ENCODE results near the gene SKI. TPM values are rescaled to one million over a fixed set of nuclear protein-coding genes. Genes with fewer than 3 reads are reported as not detected.
"Not testable (repeated sequence)": the region's sequence is repeated elsewhere in the genome, so short reads cannot be mapped to it uniquely, and the experiment has no call there.

SKI gene
- polyA plus RNA-seq, 3 donors = 0.20 to 6.6 (median 0.25) TPM

DNA sequence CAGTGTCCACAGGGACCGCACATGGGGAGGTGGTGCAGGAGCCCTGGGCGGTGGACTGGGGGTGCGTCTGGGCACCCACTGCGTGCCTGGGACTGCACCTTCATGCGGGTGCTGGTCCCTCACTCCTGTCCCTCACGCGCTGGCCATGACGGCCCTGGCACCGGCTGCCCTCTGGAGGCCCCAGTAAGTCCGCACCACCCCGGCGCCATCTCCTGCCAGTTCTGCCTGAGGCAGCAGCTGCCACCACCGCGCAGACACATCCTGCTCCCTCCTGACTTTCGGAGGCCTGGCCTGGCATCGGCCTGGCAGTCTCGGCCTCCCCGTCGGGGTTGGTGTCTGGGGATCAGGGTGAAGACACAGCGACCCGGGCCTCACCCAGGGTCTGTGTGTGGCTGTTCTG is 98.4 kb downstream of the SKI start:
- H2AFZ ChIP-seq (ENCODE audit: insufficient read depth, low read depth, low read length, poor library complexity, severe bottlenecking) = no peak overlapping the region
- H3K36me3 Mint-ChIP-seq = peaks cover 0 to 3% of the 10 kb centered on the region in 2 donors
- H3K27me3 ChIP-seq (ENCODE audit: control insufficient read depth in 2 of 2, insufficient read depth in 2 of 2, low read length in 2 of 2) = peaks cover 0 to 10% of the 10 kb centered on the region in 2 donors
- H3K4me1 ChIP-seq (ENCODE audit: control insufficient read depth in 1 of 2, insufficient read depth in 2 of 2, low read length in 2 of 2) = no peaks in the 10 kb centered on the region
- H3K4me1 Mint-ChIP-seq = no peaks in the 10 kb centered on the region
- no peak for DNase-seq
- TF ChIP-seq CTCF (IDR thresholded peaks at IDR 0.05) = no peak
- no peak overlapping the region for H3K27ac Mint-ChIP-seq
- peaks cover 6 to 16% (median 10%) of the 10 kb centered on the region in 7 donors for H3K9me3 Mint-ChIP-seq
- no peak overlapping the region for H3K4me3 ChIP-seq (replicated peaks in 1 of 3; ENCODE audit: low read depth in 2 of 3, low read length in 3 of 3)
- intact Hi-C loops (cut with micrococcal nuclease) = loop anchor here in 1 of 2 donors (5.0 kb wide), 1 partner anchor 46 kb away; no protein-coding TSS in a partner anchor
- H3K27ac ChIP-seq (ENCODE audit: low read depth in 1 of 2, low read length in 2 of 2) = no peak overlapping the region
- WGBS (ENCODE audit: insufficient coverage) = 91% methylated on average over 21 of the region's 21 CpGs
- no peaks in the 10 kb centered on the region for H4K20me1 ChIP-seq (ENCODE audit: insufficient read depth, low read length)
- no peak overlapping the region for H3K9ac ChIP-seq (ENCODE audit: insufficient read depth, low read length, poor library complexity, severe bottlenecking)
- H3K9me3 ChIP-seq (replicated peaks in 1 of 2; ENCODE audit: control insufficient read depth in 1 of 2, insufficient read depth in 1 of 2, low read length in 2 of 2) = peaks cover 9 to 17% of the 10 kb centered on the region in 2 donors
- peaks cover 8 to 18% (median 18%) of the 10 kb centered on the region in 3 donors for H3K27me3 Mint-ChIP-seq (ENCODE audit: low read depth in 3 of 3)
- H3K79me2 ChIP-seq (ENCODE audit: insufficient read depth, low read length) = no peaks in the 10 kb centered on the region
- H3K36me3 ChIP-seq (replicated peaks in 1 of 2; ENCODE audit: control insufficient read depth in 1 of 2, insufficient read depth in 2 of 2, low read length in 2 of 2) = no peaks in the 10 kb centered on the region
- no peak overlapping the region for H3K4me3 Mint-ChIP-seq
- H3K4me2 ChIP-seq (replicated peaks; ENCODE audit: extremely low read depth, low read length, poor library complexity, severe bottlenecking) = no peak overlapping the region

- not testable (repeated sequence) for H3K4me3 Mint-ChIP-seq
Measured at GRCh38 chr1:2327162-2327561, 99.0 kb downstream of the SKI start.

More at GRCh38 chr1:2327162-2327561, 99.0 kb downstream of the SKI start:
- H3K36me3 ChIP-seq (replicated peaks in 1 of 2; ENCODE audit: control insufficient read depth in 1 of 2, insufficient read depth in 2 of 2, low read length in 2 of 2); H3K36me3 Mint-ChIP-seq; H3K27ac ChIP-seq (ENCODE audit: low read depth in 1 of 2, low read length in 2 of 2); H3K27me3 ChIP-seq (ENCODE audit: control insufficient read depth in 2 of 2, insufficient read depth in 2 of 2, low read length in 2 of 2); H3K4me1 ChIP-seq (ENCODE audit: control insufficient read depth in 1 of 2, insufficient read depth in 2 of 2, low read length in 2 of 2); H3K4me2 ChIP-seq (replicated peaks; ENCODE audit: extremely low read depth, low read length, poor library complexity, severe bottlenecking); H3K9ac ChIP-seq (ENCODE audit: insufficient read depth, low read length, poor library complexity, severe bottlenecking); H3K79me2 ChIP-seq (ENCODE audit: insufficient read depth, low read length); H4K20me1 ChIP-seq (ENCODE audit: insufficient read depth, low read length); DNase-seq; H3K4me1 Mint-ChIP-seq; H2AFZ ChIP-seq (ENCODE audit: insufficient read depth, low read depth, low read length, poor library complexity, severe bottlenecking); H3K4me3 ChIP-seq (replicated peaks in 1 of 3; ENCODE audit: low read depth in 2 of 3, low read length in 3 of 3): not testable (repeated sequence)
- H3K27me3 Mint-ChIP-seq (ENCODE audit: low read depth in 3 of 3) = peaks cover 2 to 13% (median 11%) of the 10 kb centered on the region in 3 donors
- peaks cover 9 to 17% of the 10 kb centered on the region in 2 donors for H3K9me3 ChIP-seq (replicated peaks in 1 of 2; ENCODE audit: control insufficient read depth in 1 of 2, insufficient read depth in 1 of 2, low read length in 2 of 2)
- H3K9me3 Mint-ChIP-seq = peaks cover 6 to 16% (median 10%) of the 10 kb centered on the region in 7 donors
- peak overlapping the region in 1 of 7 donors; percentile 2 for H3K27ac Mint-ChIP-seq
- WGBS (ENCODE audit: insufficient coverage) = 100% methylated on average over 2 of the region's 2 CpGs
- intact Hi-C loops (cut with micrococcal nuclease) = loop anchor here in 1 of 2 donors (5.0 kb wide), 1 partner anchor 45 kb away; no protein-coding TSS in a partner anchor

All from CD14-positive monocyte (primary cell).